ENCODE measurements around the gene RRP36.
"Not testable (repeated sequence)": the region's sequence is repeated elsewhere in the genome, so short reads cannot be mapped to it uniquely, and the experiment has no call there.

The RRP36 gene

DNA sequence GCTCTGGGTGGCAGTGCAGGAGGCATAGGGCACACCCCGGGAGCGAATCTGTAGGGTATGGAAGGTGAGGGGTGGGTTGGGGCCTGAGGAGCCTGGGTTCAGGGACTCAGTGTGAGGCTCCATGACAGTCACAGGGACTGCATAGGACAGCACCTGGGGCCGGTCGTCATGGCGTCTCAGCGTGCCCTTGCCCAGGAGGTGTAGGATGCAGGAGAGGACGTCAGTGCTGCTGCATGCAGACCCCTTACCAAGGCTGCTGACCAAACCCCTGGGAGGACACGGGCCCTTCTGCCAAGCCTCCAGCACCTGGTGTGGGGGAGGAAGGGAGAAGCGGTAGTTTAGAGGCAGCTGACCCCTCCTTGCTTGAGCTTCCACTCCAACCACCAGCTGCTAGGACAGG lies 16.3 kb downstream of the RRP36 start:
- DNase-seq (ENCODE audit: low read depth in 2 of 2): no peak

DNA sequence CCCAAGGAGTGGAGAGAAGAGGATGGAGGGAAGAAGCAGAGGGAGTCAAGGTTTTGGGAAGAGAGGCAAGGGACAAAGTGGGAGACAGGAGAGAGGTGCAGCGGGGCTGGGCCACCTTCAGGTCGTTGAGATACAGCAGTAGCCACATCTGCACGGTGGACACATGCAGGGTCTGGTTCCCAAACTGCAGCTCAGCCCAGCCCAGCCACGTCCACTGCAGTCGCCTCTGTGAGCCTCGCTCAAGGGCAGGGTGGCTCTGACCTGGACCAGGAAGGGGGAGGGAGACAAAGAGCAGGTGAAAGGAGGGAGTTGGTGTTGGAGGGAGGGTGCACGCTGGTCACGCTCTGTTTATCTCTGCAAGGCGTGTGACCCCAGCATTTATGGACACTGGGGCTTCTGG lies 17.3 kb downstream of the RRP36 start:
- no peak for DNase-seq (ENCODE audit: low read depth in 2 of 2)

DNA sequence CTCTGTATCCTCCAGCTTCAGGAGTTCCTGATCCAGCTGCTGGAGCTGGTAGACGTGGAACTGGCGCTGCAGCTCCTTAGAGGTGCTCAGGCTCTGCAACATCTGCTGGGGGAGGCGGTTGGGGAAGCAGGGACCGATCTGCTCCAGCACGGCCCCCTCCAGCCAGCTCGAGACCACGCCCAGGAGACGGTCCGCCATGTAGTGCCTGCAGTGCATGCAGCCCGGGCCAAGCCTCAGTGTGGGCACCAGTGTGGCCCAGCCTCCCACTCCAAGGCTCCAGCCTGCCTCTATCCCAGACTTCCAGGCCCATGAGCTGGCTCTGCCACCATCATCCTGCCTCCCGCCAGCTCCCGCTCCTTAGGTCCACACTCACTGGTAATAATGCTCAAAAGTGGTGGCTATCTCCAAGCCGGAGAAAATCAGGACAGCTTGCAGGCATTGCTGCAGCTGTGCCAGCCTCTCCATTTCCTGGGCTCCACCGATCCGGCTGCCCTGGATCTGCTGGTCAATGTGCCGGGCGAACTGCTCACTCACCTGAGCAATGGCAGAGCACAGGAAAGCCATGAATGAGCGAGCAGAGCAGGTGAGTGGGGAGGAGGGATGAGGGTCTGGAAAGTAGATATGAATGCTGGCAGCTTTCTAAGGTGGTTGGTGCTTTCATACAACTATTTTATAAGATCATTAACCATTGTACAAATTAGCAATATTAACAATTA lies 19.3 kb downstream of the RRP36 start:
- DNase-seq (ENCODE audit: low read depth in 2 of 2): no peak

DNA sequence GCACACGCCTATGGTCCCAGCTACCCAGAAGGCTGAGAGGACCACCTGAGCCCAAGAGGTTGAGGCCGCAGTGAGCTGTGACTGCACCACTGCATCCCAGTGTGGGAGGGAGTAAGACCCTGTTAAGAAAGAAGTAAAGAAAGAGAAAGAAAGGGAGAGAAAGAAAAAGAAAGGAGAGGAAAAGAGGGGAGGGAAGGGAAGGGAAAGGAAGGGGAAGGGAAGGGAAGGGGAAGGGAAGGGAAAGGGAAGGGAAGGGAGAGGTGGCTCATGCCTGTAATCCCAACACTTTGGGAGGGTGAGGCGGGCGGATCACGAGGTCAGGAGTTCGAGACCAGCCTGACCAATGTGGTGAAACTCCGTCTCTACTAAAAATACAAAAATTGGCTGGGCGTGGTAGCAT lies 20.1 kb downstream of the RRP36 start:
- not testable (repeated sequence) for DNase-seq (ENCODE audit: low read depth in 2 of 2)

DNA sequence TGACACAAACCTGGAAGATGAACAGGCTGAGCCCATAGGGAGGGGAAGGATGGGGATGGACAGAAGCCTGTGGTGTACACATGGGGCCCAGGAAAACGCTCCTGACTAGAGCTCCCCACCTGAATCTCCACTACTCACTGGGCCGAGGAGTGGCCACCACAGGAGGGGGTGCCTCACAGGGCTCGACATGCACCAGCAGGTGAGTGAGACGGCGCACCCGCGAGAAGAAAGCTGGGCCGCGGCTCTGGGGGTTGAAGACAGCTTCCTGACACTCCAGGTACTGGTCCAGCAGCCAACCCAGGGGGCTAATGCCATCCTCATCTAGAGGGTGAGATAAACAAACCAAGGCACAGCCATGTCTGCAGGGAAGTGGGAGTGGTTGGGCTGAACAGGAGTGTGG lies 21.9 kb downstream of the RRP36 start:
- DNase-seq (ENCODE audit: low read depth in 2 of 2): no peak

DNA sequence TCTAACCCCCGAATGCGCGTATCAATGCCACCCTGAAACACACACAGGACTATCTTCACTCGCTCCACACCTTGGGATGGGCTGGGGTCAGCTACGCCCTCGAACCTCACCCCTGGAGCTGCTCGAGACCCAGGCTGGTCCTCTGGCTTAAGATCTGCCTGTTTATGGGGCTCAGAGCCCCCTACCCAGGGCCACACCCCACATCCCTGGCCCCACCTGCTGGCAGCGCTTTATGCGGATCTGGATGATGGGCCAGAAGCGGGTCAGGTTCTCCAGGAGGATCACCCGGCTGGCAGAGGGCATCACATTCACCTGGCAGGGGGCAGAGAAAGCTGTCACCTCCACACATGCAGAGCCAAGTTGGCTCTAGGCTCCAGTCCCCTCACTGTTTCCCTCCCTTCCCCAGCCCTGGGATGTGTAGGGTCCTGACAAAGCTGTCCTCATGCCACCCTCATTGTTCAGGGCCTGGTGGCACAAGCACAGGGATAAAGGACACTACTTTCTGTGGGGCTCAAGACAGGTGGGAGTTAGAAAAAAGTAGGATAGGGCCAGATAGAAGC lies 24.0 kb downstream of the RRP36 start:
- DNase-seq (ENCODE audit: low read depth in 2 of 2): no peak

DNA sequence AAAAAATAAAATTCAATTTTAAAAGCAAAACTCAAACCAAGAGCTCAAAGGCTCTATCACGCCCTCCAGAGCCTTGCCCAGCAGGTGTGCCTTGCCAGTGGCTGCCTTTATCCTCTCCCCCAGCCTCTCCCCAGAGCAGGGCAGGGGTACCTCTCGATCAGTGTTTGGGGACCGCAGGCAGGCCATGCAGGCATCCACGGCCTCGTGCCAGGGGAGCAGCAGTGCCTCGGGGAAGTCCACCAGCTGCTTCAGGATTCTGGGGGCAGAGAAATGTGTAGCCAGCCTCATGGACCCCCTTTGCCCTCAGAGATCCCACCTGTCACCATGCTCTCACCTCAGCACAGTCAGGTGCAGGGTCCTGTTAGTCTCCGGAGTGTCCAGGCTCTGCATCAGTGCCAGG lies 26.6 kb downstream of the RRP36 start:
- DNase-seq (ENCODE audit: low read depth in 2 of 2): no peak

DNA sequence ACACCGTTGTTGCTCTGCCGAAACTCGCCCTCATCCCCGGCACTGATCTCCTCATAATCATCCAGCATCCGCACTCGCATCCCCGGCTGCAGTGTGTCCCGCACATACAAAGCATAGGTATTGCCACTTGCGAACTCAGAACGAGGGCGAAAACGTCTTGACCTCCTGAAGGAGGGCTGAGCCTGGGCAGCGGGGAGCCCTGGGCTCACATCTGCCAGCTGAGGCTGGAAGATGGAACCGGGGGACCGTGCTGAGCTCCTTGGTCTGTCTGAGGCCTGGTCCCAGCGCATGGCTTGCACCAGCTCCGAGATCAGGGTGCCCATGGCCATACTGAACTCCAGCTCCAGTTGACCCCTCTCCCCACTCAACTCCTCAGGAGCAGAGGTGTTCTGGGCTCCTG lies 29.6 kb downstream of the RRP36 start:
- no peak for DNase-seq (ENCODE audit: low read depth in 2 of 2)

DNA sequence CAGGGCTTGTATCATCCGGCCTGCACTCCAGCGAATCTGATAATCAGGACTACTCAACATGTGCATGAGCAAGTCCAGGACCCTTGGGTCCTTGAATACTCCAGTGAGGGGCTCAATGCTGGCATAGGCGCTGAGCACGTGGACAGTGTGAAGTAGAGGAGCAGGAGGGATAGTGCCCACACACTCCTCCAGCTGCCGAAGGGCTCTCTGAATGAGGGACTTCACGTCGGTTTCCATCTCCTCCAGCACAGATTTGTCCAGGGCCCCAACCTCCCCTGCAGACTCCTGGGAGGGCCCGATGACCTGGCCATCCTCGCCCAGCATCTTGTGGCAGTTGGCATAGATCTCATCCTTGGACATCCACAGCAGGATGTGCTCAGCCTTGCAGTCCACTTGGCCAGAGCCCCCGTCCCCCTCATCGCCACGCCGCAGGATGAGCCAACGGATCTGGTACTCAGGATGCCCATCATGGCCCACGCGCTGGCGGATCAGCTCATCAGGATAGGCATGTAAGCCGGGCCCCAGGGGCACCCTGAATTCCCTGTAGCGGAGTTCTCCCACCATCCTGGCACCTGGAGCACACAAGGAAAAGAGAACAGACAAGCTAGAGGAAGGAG lies 30.9 kb downstream of the RRP36 start:
- no peak for DNase-seq (ENCODE audit: low read depth in 2 of 2)

DNA sequence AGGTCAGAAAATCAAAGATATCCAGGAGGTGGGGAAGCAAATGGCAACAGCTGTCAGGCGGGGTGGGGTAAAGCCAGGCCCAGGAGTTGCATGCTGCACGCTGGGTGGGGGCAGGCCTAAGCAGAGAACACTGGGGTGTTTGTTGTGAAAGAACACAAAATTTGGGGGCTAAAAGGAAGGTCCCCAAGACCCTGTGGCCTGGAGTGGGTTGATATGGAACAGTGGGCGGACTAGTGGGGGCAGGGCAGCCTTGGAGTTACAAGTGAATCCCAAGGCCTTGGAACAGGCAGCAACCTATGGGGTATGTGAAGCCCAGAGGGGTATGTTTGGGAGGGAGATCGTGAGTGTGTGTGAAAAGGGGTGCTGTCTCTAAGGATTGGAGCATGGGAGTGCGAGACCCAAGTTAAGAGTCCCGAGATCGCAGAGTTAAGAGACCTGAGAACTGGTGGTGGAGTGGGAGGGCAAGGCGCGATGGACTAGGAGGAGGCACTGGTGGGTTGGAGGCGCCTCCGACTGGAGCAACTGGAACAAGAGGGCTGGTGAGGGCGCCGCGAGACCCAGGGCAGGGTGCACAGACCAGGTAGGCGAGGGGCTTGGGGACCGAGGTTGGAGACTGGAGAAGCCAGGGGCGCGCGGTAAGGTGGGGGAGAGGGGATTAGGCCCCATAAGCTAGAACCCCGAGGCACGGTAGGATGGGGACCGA lies 31.6 kb downstream of the RRP36 start:
- DNase-seq (ENCODE audit: low read depth in 2 of 2): no peak

DNA sequence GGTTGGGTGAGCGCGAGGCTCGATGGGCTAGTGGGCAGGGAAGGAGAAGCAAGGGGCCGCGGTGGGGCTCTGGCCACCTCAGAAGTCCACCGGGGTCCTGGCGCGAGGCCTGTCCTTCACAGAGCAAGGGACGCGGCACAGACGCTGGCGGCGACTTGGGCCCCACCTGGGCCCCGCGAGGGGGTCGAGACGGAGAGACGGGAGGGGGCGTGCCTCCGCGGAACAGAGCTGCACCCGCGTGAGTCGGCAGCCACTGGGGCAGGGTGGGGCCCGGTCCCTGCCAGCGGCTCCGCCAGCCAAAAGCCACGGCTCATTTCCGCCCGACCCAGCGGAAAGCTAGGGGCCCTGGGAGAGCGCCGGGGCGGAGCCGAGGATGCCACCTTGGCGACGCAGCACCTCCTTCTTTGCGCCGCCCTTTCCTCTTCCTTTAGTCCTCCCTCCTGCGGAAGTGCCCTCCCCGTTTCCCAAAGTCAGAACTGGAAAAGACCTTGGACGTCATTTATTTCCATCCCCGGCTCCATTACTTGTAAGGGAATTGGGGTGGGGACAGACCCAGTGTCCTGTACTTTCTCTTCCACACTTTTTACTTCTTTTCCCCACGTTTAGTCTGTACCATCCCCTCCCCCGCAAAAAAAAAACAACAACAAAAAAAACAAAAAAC lies 32.3 kb downstream of the RRP36 start, which contains the start of gene CUL7:
Gene CUL7, minus strand, starts transcription at position 307 of the 661 bp plus-strand sequence. CDS start 1,063 bp downstream, outside the sequence.
- peak; percentile 75 to 79 for DNase-seq (ENCODE audit: low read depth in 2 of 2)

DNA sequence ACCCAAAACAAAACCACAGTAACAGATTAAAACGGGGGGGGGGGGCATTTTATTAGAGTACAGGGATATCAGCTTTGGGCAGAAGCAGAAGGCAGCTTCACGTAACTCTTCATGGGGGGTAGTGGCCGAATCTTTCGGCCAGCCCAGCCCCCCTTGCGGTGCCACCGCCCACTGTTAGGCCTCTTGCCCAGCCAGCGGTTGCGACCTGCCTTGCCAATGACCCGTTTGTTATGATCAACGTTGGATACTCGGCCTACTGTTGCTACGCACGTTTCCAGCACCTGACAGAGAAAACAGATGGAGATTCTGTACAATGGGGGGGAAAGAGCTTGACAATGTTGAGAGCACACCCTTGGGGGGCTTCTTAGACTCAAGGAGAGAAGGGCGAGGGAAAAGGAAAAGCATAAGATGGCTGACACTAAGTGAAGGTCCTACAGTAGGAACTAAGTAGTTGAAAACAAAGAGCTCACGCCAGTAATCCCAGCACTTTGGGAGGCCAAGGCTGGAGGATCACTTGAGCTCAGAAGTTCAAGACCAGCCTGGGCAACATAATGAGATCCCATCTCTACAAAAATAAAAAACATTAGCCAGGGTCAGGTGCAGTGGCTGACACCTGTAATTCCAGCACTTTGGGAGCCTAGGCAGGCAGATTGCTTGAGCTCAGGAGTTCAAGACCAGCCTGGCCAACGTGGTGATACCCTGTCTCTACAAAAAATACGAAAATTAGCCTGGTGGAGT lies 33.0 kb downstream of the RRP36 start:
- DNase-seq (ENCODE audit: low read depth in 2 of 2): no peak

DNA sequence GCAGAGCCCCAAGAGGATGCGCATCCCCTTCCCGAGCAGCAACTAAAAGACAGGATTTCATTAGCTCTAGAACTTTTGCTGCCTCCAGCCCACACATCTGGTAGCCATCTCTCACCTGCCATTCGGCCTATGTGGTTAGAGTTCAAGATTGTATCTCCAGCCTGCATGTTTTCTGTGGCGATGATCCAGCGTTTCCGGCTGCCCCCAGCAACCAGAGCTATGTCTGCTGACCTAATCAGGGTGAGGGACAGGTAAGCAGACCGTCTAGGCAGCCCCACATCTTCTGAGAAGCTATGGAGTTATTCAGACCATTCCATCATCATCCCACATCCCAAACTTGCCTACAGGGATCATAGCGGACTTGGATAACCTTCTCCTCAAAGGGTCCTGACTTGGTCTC lies 34.5 kb downstream of the RRP36 start:
- DNase-seq (ENCODE audit: low read depth in 2 of 2): no peak

DNA sequence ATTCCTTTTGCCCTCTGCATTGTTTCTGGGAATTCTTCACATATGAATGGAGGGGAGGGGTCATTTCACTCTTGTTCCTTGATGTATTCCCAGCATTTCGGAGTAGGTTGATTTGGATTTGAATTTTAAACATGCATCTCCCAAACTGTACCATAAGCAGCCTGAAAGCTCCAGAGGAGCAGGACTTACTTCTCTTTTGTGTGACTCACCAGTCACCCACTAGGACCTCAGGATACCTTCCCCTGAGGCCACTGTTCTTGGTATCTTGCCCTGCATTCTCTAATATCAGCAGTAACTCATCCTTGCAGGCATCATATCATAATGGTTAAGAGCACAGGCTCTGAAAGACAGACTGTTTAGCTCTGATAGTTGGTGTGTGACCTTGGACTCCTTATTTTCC lies 37.1 kb downstream of the RRP36 start:
- DNase-seq (ENCODE audit: low read depth in 2 of 2): no peak

DNA sequence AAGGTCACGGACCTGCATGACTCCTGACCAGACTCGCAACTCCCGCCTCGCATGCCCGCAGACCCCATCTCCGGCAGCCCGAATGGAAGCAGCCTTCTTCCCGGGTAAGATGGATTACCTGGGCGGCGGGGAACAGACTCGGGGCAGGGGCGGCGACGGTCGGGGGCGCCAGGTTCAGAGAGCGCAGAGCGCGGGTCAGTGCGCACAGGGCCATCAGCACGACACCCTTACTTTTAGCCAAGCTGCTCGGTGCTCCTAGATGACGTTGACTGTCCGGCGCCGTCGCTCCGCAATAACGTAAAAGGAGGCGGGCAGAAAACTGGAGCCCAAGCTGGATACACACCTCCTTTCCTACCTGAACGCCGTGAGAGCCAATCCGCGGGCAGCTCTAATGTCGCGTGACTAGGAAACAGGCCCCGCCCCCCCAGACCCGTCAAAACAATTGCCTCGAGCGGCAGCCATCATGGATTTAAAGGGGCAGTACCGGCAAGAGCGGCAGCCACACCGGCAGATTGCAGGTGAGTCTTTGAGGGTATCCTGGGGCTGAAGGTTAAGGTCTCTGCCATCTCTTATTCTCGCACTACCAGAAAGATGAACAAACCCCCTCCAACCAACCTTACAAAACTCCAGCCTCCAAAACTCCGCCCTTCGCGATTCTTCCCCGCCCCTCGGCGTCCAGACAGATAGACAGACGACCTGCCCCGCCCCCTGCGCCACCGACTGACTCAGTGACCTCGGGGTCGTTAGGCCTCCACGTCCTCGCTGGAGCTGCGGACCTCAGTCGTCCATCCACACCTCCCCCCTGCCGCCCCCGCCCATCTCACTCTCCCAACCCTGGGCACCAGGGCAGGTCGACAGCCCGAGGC lies 38.0 kb downstream of the RRP36 start, which contains the start of the genes KLC4 and MRPL2:
Gene KLC4, plus strand, starts transcription at position 464 of the 866 bp plus-strand sequence. CDS start 1,705 bp downstream, outside the sequence.
Gene MRPL2, minus strand, starts transcription at position 267 of the 866 bp plus-strand sequence. Its CDS starts 53 bp downstream, at position 214.
- peak; percentile 95 to 99 for DNase-seq (ENCODE audit: low read depth in 2 of 2)

DNA sequence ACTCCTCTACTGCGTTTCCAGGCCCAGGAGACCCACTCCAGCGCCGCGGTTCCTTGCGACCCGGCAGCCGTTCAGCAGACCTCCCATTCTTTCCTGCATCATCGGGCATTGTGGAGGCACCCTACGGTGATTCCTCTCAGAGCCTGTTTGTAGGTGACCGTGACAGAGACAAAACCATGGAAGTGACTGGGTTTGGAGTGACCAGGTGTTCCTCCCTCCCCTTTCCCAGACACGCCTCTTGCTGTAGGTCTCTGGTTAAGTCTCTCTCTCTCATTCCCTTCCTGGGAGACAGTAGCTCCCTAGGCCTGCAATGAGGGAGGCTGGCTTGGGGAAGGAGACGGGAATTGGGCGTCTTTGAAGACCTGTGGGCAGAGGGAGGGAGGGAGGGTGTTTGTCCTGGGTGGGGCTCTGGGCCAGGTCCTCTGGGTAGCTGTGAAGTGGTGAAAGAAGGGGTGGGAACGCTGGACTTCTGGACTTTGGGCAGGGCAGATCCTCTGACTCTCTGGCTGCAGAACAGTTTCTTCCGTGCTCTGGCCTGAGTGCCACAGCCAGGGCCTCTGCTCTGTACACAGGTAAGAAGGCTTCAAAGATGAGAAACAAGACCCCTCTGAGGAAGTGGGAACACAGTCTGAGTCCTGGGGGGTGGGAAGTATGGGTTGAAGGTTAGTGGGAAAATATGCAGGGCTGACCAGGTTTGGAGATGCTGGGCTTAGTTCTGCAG lies 38.8 kb downstream of the RRP36 start:
- no peak for DNase-seq (ENCODE audit: low read depth in 2 of 2)

DNA sequence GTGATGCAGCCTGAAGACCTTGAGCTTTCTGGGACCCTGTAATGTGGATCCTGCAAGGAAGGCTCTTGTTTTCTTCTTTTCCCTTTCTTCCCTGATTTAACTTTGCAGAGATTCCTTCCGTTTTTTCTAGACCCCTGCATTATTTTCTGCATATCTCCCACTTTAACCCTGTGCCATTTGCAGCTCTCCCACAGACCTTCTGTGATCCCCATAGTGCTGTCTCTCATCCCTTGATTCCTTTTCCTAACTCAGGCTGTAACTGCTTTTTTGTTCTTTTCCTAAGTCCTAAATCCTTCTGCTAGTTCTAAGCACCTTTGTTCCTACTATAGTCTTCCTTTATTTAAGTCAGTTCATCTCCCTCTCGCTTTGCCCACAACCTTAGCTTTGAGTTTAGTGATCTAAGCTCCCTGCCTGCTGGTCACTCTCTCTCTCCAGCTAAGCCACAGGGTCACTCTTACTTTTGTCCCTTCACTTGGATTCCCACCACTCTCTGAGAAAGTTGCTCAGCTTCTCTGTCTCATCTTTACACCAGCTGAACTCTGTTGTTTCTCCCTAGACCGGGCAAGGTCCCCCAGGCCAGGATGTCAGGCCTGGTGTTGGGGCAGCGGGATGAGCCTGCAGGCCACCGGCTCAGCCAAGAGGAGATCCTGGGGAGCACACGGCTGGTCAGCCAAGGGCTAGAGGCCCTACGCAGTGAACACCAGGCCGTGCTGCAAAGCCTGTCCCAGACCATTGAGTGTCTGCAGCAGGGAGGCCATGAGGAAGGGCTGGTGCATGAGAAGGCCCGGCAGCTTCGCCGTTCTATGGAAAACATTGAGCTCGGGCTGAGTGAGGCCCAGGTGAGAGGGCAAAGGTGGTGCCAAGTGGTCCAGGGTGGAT lies 39.6 kb downstream of the RRP36 start:
- no peak for DNase-seq (ENCODE audit: low read depth in 2 of 2)

DNA sequence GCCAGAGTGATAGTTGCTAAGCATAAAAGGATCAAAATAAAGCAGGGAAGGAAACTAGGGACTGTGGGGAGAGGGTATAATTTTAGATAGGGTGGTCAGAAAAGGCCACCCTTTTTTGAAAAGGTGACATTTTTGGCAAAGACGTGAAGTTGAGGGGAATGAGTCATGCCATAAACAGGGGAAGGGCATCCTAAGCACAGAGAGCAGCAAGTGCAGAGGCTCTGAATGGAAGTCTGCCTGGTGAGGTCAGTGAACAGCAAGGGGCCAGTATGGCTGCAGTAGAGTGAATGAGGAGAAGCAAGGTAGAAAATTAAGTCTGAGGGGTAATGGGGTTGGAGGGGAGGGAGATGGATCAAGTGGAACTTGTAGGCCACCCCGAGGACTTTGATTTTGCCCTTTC lies 40.4 kb downstream of the RRP36 start:
- no peak for DNase-seq (ENCODE audit: low read depth in 2 of 2)
